ENCODE measurements around the gene ERFL. TPM values are rescaled to one million over a fixed set of nuclear protein-coding genes. Genes with fewer than 3 reads are reported as not detected.

The ERFL gene
- total RNA-seq, 1 experiment from 2014 or later: 0.65 TPM

DNA sequence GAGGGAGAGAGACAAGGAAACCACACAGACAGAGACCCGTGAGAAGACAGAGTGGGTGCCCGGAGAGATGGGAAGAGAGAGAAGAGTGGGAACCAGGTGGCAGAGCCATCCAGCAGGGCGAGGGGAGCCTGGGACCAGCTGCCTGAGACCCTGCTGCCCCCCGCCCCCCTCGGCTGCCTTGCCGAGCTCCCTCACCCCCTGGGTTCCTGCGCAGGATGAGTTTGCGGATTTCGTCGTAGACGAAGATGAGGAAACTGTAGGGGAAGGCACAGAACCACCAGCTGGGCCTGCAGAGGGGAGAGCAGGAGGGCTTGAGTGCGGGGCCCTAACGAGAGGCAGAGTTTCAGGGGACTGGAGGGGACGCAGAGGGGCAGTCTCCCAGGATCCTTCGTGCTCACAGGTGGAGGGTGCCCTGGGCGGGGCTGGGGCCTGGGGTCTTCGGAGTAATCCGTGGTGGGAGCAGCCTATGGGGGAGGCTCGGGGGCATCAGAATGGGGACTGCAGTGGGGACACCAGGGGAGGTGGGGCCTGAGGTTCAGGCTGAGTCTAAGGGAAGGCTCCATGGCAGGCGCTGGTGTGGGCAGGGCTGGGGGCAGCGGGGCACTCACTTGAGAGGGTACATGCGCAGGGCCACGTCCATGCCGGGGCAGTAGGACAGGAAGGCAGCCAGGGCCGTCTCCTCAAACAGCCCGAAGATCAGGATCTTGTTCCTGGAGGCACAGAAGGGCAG lies 39.0 kb upstream of the ERFL start:
- Histone ChIP-seq H3K4me1 (replicated peaks; ENCODE audit: insufficient read depth) (no peaks in the 10 kb centered on the region), H3K4me3 (no peak overlapping the region), H3K36me3 (ENCODE audit: low read depth) (no peaks in the 10 kb centered on the region), H3K27me3 (ENCODE audit: insufficient read depth, low read depth) (peaks cover 57% of the 10 kb centered on the region), H3K27ac (no peak overlapping the region), H3K9me2 (ENCODE audit: insufficient read depth) (no peaks in the 10 kb centered on the region), H3K79me2 (ENCODE audit: low read depth) (no peaks in the 10 kb centered on the region), H3F3A (ENCODE audit: insufficient read depth, low read depth) (no peaks in the 10 kb centered on the region), H3K9me3 (ENCODE audit: insufficient read depth, low read depth) (no peaks in the 10 kb centered on the region), H4K20me1 (ENCODE audit: insufficient read depth) (no peaks in the 10 kb centered on the region), H2AFZ (no peak overlapping the region), H3K4me2 (no peak overlapping the region)
- no TSS peak for BruUV-seq (replicated peaks)
- ChIA-PET POLR2A (ENCODE audit: unreplicated experiment) (no interaction called here), CTCF (no interaction called here)
- intact Hi-C loops (cut with micrococcal nuclease; ENCODE audit: unreplicated experiment): no loop called here
- no peak for DNase-seq
- TF ChIP-seq, protein P1, sequence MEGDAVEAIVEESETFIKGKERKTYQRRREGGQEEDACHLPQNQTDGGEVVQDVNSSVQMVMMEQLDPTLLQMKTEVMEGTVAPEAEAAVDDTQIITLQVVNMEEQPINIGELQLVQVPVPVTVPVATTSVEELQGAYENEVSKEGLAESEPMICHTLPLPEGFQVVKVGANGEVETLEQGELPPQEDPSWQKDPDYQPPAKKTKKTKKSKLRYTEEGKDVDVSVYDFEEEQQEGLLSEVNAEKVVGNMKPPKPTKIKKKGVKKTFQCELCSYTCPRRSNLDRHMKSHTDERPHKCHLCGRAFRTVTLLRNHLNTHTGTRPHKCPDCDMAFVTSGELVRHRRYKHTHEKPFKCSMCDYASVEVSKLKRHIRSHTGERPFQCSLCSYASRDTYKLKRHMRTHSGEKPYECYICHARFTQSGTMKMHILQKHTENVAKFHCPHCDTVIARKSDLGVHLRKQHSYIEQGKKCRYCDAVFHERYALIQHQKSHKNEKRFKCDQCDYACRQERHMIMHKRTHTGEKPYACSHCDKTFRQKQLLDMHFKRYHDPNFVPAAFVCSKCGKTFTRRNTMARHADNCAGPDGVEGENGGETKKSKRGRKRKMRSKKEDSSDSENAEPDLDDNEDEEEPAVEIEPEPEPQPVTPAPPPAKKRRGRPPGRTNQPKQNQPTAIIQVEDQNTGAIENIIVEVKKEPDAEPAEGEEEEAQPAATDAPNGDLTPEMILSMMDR (conservative IDR thresholded peaks at IDR 0.05): no peak
- TF ChIP-seq EZH2 (IDR thresholded peaks at IDR 0.05; ENCODE audit: low read depth): no peak

DNA sequence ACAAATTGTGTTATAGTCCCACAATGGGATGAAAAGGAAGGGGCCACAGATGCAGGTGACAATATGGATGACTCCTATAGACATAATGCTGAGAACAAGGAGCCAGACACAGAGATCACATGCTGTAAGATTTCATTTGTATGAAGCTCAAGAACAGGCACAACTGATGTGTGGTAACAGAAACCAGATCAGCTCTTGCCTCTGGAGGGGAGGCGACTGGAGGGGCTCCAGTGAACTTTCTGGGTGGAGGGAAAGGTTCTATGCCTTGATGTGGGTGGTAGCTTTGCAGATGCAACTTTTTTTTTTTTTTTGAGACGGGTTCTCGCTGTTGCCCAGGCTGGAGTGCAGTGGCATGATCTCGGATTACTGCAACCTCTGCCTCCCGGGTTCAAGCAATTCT lies 36.9 kb upstream of the ERFL start:
- POLR2A ChIA-PET (ENCODE audit: unreplicated experiment): interaction anchor here (0.8 kb wide), 1 partner anchor 46 kb away, joined by 11 read pairs; no protein-coding TSS in a partner anchor

DNA sequence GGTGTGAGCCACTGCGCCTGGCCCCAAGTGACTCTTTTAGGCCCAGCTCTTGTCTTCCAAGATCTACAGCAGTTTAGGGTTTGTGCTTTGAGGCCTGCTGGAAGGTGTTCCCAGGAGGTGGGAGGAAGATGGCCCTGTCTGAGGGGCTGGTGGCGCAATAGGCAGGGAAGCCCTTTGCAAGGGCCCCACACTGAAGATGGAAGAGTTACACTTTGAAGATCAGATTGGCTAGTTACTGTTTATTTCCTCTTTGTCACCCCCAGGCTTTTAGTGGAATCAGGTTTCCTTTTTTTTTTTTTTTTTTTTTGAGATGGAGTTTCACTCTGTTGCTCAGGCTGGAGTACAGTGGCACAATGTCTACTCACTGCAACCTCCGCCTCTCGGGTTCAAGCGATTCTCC lies 32.7 kb upstream of the ERFL start:
- intact Hi-C loops (cut with micrococcal nuclease; ENCODE audit: unreplicated experiment): no loop called here
- H3K4me1 ChIP-seq (replicated peaks; ENCODE audit: insufficient read depth): peaks cover 11% of the 10 kb centered on the region
- H3K9me3 ChIP-seq (ENCODE audit: insufficient read depth, low read depth): no peaks in the 10 kb centered on the region
- TF ChIP-seq, protein P1 (conservative IDR thresholded peaks at IDR 0.05): no peak
- no peak for TF ChIP-seq EZH2 (IDR thresholded peaks at IDR 0.05; ENCODE audit: low read depth)
- no peak overlapping the region for H3K4me2 ChIP-seq
- H3K79me2 ChIP-seq (ENCODE audit: low read depth): no peaks in the 10 kb centered on the region
- H3K9me2 ChIP-seq (ENCODE audit: insufficient read depth): no peaks in the 10 kb centered on the region
- BruUV-seq (replicated peaks): no TSS peak
- H3K4me3 ChIP-seq: no peak overlapping the region
- DNase-seq: peak in 1 of 2 experiments; percentile 13
- no peak overlapping the region for H3K27ac ChIP-seq
- H2AFZ ChIP-seq: no peak overlapping the region
- peaks cover 5% of the 10 kb centered on the region; the same call in 1 of the 2 replicates for H3F3A ChIP-seq (ENCODE audit: insufficient read depth, low read depth)
- POLR2A ChIA-PET (ENCODE audit: unreplicated experiment): no interaction called here
- no peaks in the 10 kb centered on the region for H3K36me3 ChIP-seq (ENCODE audit: low read depth)
- H4K20me1 ChIP-seq (ENCODE audit: insufficient read depth): no peaks in the 10 kb centered on the region; the same call in 1 of the 2 replicates
- CTCF ChIA-PET: no interaction called here
- H3K27me3 ChIP-seq (ENCODE audit: insufficient read depth, low read depth): 0 out of 2 replicates have a peak, but pooled peaks cover 2% of the 10 kb centered on the region

More for the DNA sequence above, 36.9 kb upstream of the ERFL start:
- H3K9me2 ChIP-seq (ENCODE audit: insufficient read depth): no peaks in the 10 kb centered on the region
- intact Hi-C loops (cut with micrococcal nuclease; ENCODE audit: unreplicated experiment): no loop called here
- CTCF ChIA-PET: interaction anchor here (0.6 kb wide), 1 partner anchor 43 kb away, joined by 3 read pairs; no protein-coding TSS in a partner anchor
- H3K4me2 ChIP-seq: no peak overlapping the region
- no peak overlapping the region for H2AFZ ChIP-seq
- TF ChIP-seq, protein P1 (conservative IDR thresholded peaks at IDR 0.05): no peak
- no peak for TF ChIP-seq EZH2 (IDR thresholded peaks at IDR 0.05; ENCODE audit: low read depth)
- no peak overlapping the region for H3K27ac ChIP-seq
- H3K36me3 ChIP-seq (ENCODE audit: low read depth): no peaks in the 10 kb centered on the region
- no peaks in the 10 kb centered on the region for H3K4me1 ChIP-seq (replicated peaks; ENCODE audit: insufficient read depth)
- peaks cover 5% of the 10 kb centered on the region; the same call in 1 of the 2 replicates for H3F3A ChIP-seq (ENCODE audit: insufficient read depth, low read depth)
- no peak overlapping the region for H3K4me3 ChIP-seq
- H3K27me3 ChIP-seq (ENCODE audit: insufficient read depth, low read depth): peaks cover 41% of the 10 kb centered on the region
- H3K9me3 ChIP-seq (ENCODE audit: insufficient read depth, low read depth): no peaks in the 10 kb centered on the region
- H3K79me2 ChIP-seq (ENCODE audit: low read depth): no peaks in the 10 kb centered on the region
- no peak for DNase-seq
- BruUV-seq (replicated peaks): no TSS peak
- no peaks in the 10 kb centered on the region for H4K20me1 ChIP-seq (ENCODE audit: insufficient read depth)
